SKM-1 treated with dmso at 0.1 percent for 144 hours (cell line): ENCODE measurements around the gene BMX.

Experiments used
- DNase-seq: peaks from one replicate; lab custom pipeline; 2025; ENCODE audit not compliant: unreplicated experiment; lab: John Stamatoyannopoulos, UW

Gene BMX

DNA sequence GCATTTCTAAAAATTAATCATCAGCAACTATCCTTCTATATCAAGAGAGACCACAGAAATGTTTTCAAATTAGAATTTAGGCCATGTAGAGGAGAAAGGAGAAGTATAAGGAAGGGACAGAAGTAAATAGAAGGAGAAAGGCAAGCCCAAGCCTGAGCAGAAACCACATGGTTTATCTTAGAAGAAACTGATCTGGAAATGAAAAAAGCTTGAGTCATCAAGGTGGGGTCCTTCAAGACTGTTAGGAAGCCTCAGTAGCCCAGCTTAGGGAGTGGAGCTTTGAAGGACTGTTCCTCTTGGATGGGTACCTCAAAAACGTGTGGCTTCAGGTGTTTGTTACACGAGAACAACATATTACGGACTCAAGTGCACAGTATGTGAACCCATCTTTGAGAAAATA, 4.5 kb downstream of the BMX start:
- DNase-seq, result no peak

DNA sequence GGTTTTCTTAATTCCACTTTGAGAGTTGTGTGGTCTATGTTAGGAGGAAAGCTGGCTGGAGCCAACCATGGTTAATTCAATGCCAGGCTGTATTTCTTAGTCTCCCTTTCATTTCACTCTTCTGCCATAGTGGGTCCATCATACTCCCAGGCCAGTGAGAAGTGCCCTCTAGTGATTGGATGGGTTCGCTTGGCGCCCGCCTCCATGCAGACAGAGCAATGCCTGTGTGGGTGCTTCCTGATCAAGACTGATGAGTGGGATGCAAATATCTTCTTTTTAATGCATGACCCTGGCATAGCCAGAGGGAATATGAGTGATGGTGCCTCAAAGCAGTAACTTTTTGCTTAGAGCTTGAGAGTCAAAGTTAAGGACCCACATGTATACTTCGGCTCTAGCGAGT, 6.4 kb downstream of the BMX start:
- DNase-seq, result no peak

DNA sequence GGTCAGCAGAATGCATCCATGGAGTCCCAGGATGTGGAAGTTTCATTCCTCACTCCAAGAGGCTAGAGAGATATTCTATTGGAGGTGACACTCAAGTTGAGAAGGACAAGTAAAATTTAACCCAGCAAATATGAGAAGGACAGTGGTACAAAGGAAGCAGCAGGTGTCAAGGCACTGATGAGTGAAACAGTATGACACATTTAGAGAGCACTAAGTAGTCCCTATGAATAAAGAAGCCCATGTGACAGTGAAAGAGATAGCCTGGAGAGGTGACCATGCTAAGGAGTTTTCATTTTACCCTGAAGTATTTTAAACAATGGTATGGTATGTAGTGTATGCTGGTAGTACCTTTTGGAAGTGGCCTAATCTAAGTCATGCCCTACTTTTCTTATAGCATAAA, 9.2 kb downstream of the BMX start:
- DNase-seq, result no peak

DNA sequence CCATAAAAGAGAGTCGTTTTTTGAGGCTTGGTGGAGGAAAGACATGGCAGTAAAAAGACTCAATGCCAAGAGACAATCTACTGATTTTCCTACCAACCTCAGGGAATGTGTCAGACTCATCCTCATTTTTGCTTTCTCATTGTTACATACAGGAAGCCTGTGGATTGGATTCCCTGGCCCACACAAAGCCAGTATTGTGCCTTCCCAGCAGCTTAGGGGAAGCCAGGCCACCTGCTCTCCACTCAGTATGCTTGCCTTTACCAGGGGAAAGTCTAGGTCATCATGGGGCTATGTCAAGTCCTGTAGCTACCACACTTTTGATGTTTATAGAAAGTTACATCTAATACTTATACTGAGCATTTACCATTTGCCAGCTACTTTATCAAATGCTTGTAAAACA, 11.0 kb downstream of the BMX start:
- DNase-seq, result no peak

DNA sequence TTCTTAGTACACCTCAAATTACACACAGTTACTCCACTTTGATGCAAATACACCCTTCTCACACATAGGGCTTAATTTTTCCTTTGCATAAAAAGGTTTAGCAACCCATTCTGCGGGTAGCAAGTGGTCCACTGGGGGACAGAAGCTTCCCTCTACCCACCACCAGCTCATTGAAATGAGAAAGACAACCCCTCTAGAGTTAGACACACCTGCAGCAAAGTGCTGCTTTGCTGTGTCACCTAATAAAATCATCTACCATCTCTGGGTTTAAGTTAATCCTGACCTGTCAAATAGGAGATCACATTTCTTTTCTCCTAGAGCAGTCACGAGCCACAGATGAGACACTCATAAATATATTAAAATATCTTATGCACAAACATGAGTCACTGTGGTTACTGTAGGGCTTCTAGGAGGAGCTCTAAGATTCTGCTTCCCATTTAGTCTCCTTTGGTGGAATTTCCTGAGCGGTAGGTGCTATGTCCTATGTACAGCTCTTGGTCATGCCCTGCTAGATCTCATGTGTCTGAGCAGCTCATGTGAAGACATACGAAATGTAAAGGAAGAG, 11.9 kb downstream of the BMX start:
- no peak for DNase-seq

DNA sequence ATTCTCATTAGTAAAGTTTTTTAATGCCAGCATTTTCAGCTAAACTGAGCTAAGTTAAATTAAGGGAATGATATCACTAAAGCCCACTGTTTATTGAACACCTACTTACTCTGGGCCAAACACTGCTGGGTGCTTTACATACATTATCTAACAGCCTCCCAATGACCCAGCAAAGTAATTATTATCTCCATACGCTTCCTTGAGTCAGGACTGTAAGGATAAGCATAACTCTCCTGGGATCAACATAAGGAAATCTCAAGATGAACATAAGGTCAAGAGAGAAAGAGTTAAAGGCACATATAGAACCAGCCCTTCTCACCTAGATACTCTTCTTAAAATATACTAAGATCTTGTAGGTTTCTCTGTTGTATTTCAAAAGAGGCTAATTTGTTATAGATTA, 13.7 kb downstream of the BMX start:
- no peak for DNase-seq

DNA sequence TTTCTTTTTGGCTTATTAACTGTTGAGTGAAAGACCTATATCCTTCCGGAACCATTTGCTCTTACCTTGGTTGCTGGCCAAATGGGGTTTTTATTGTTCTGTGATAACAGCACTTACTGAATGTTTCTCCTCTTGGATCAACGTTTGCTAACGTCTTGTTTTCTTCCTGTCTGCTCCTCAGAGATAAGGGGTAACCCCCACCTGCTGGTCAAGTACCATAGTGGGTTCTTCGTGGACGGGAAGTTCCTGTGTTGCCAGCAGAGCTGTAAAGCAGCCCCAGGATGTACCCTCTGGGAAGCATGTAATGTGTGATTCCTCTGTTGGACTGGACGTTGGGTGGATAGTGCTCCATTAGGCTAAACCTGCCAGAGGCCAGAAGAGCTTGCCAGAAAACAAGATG, 15.3 kb downstream of the BMX start:
- DNase-seq, result no peak

DNA sequence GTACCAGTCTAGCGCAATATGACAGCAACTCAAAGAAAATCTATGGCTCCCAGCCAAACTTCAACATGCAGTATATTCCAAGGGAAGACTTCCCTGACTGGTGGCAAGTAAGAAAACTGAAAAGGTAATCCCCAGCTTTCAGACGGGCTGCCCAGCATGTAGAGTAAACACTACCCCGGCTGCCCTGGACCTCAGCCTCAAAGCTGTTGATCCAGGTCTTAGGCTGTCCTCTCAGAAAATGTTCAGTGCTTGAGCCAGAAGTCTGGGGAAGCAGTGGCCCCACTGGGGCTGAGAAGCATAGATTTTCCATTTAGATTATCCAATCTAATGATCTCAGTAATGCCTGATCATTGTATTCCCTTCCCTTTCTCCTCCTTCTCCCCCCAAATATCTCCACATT, 21.9 kb downstream of the BMX start:
- no peak for DNase-seq

DNA sequence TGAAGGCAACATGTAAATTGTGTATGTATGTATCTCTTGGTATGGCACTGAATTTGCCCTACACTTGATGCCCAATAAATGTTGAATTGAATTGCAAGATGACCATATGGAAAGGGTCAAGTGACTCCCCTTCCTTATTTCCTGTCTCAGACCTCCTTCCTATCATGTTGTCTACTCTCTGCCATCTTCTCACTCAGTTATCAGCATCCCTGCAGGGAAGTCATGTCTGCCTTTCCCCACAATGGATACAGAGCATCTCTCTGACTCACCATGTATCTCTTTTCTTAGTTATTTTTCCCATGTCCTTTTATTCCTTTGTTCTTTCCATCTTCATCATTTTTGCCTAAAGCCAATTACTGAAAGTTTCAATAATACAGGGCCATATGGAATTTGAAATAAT, 22.5 kb downstream of the BMX start:
- no peak for DNase-seq

DNA sequence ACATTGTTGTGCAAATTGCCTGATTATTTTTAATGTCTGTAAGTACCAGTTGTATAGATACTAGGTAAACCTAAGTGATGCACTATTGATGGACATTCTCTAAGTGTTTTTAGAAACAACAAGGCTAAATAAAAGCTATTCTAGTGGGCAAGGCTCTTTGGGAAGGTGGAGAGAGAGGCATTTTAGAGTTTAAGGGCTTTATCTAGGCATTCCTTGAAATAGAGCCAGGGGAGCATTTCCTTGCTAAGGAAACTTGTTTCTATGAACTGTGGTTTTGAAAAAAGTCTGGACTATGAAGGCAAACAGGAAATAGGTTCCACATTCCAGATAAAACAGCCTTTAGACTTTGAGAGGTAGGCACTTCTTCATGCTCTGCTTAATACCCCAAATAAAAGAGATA, 23.8 kb downstream of the BMX start:
- DNase-seq, result no peak

DNA sequence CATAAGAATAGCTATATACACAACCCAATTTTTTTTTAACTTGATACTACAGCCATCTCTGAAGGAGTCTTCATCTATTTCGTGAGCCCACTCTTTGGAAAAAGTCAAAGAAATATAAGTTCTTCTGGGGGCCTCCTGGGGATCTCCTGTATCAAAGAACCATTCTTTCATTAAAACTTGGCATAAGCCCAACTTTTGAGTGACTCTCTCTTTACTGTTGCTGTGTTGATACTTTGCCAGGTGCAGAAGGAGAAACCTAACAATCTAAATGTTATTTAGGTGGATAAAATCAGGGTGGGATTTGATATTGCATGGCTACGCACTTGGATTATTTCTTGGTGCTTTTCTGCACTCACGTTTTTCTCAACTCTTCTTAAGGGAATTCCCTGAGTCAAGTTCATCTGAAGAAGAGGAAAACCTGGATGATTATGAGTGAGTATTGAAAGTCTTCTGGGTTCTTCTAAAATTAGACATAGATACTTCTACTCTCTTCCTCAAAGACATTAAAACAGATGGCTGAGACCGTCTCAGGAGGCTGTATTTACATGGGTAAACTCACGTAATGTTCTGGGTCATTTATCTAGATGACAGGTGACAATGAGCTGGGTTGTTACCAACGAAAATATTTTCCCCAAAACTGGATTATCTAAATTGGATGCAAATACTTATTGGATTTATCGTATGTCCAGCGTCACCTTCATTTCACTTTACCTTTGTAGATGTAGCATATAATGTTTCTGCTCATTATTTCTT, 25.2 kb downstream of the BMX start:
- DNase-seq, result no peak

DNA sequence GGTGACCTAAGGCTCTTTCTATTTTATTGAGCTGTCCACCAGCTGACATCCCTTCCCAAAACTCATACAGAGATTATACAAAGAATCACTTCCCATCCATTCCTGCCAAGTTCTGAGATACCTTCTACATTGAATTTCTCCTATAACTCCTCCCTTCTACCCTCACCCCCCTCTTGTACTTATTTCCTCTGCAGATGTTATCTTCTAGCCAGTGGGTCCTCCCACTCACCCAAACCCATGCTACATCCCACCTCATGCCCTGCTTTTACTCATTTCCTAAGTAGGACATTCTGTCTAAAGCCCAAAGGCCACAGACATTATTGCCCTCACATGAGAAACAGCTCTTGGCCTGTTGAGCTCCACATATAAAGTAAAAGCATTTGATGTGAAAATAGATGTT, 28.6 kb downstream of the BMX start:
- no peak for DNase-seq

DNA sequence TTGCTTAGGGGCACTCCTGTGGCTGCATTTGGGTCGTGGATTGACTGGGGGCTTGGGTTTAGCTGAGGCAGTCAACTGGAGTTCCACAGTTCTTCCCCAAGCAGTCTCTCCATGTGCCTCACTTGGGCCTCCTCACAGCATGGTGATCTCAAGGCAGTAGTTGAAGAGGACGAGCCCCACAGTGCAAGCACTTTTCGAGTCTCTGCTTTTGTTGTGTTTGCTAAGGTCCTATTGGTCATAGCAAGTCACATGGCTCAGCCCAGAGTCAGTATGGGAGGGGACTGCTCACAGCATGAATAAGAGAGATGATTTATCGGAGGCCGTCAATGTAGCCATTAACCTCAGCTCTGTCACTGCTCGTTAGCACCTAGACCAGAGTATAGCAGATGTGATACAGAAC, 29.7 kb downstream of the BMX start:
- no peak for DNase-seq

DNA sequence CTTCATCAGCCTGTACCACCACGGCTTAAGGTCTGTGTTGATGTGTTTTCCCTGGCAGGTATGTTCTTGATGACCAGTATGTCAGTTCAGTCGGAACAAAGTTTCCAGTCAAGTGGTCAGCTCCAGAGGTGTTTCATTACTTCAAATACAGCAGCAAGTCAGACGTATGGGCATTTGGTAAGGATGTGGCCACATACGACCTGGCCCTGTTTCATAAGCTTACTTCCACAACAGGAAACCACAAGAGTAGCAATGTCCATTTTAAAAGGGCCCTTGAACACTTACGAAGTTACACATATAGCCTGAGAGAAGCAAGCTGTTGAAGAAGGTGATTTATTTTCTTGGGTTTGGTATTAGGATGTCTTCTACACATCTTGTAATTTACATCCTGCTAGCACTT, 46.1 kb downstream of the BMX start:
- peak; percentile 64 for DNase-seq

DNA sequence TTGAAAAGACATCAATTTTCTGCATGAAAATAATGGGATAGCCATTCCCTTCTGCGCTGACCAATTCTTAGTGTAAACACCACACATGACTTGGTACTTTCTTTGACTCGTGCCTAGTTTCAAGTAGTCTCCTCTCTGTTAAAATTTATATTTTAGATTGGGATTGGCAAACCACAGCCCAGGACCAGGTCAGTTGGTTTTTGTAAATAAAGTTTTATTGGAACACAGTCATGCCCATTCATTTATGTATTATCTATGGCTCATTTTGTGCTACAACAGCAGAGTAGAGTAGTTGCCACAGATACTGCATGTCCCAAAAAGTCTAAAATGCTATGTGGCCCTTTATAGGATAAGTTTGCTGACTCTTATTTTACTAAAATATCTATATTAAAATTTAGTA, 46.7 kb downstream of the BMX start:
- DNase-seq, result no peak

DNA sequence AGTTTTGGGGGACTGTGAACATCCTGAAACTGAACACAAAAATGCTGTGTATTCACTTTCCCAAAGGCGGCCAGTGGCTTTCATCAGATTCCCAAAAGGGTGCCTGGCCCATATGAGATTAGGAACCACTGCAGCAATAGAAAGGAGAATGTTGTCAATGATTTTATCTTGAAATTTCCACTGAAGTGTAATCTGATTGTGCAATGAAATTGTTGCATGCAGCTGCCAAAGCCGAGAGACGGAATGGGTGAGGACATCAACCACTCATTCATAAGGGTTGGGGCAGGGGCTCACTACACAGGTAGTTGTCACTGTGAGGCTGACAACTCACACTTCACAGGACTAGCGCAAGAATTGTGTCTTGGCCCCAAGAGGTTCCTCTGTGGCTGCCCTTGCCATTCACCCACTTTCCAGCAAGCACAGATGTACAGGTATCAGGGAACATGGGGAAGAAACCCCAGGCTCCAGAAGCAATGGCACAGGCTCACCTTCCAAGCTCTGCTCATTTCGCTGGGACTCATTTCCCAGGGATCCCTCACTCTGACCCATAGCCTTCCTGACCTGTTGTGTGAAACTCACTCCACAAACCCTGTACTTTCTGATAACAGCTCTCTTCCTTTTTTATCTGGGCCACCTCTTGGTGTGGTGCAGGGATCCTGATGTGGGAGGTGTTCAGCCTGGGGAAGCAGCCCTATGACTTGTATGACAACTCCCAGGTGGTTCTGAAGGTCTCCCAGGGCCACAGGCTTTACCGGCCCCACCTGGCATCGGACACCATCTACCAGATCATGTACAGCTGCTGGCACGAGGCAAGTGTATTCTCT, 48.8 kb downstream of the BMX start:
- no peak for DNase-seq

DNA sequence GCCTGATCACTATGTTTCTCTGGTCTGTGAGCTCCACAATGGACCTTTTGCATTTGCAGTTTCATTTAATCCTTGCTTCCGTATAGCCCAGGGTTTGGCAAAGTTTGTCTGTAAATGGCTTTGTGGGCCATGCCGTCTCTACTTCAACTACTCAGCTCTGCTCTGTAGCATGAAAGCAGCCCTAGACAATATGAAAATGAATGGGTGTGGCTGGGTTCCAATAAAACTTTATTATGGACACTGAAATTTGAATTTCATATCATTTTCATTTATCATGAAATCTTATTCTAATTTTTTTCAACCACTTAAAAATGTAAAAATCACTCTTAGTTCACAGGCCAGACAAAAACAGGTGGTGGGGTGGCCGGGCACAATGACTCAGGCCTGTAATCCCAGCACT, 58.6 kb downstream of the BMX start:
- no peak for DNase-seq

DNA sequence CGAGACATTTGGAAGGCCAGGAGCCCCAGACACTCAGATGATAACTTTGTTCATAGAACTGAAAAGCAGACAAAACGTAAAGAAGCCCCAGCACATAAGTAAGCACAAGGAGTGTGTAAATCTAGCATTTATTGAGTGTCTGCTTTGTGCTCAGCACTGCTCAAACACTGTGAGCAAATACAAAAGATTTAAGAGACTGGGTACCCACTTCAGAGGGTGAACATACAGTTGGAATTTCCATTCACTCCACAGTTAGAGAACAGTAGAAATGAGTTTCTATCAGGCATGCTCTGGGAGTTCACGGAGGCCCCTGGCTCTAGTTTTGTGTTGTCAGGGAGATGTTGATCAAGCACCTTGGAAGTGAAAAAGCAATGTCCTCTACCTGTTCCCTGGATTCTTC, 60.3 kb downstream of the BMX start:
- no peak for DNase-seq

DNA sequence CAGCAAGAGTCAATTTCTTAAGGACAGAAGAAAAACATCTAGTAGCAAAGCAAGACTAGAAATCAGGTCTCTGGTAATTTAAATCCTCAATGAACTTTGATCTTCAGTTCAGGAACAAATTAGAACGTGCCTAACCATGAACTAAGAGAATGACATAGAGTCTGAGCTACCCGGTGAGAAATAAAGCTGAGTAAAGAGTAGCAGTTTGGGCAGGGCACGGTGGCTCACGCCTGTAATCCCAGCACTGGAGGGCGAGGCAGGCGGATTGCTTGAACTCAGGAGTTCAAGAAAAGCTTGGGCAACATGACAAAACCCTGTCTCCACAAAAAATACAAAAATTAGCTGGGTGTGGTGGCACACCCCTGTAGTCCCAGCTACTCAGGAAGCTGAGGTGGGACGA, 62.4 kb downstream of the BMX start:
- DNase-seq, result no peak

DNA sequence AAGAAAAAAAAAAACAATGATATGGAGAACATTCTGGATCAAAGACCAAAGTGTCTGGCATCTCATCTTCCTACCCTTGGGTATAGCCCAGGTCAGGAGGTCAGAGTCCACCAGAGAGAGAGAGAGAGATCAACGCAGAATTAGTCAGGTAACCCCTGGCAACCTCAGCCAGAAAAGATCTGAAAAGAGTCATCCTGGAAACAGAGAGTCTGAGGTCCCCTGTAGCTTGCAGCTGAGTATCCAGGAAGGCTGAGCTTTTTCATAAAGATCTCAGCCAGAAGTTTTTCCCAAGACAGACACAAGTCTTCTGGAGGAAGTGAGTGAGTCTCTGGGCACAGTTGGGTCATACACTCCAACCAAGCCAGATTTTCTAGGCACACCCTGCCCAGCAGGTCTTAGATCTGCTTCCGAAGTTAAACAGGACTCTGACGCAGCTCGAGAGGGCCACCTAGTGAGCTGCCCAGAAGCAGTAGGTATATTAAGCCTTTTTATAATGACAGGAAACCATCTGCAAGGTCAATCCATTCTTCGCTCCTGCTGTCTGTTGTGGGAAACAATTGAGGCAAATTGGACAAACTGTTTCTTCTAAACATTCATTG, 64.5 kb downstream of the BMX start:
- DNase-seq, result peak; percentile 42

DNA sequence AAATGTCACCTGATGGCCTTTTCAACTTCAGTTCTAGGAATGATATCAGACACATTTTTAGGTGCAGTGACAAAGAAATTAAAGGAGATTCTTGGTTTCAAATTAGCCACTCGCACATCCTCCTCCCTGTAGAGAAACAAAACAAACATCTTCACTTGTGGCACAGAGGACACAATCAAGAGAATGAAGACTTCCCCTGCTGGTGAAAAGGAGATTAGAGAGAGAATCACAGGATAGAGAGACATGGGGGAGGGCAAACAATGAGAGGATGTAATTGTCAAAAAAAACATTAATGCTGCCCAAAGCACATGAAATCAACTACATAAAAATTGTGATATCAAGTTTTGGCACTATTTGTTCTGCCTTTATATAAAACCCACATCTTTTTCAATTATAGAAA, 65.6 kb downstream of the BMX start:
- no peak for DNase-seq

DNA sequence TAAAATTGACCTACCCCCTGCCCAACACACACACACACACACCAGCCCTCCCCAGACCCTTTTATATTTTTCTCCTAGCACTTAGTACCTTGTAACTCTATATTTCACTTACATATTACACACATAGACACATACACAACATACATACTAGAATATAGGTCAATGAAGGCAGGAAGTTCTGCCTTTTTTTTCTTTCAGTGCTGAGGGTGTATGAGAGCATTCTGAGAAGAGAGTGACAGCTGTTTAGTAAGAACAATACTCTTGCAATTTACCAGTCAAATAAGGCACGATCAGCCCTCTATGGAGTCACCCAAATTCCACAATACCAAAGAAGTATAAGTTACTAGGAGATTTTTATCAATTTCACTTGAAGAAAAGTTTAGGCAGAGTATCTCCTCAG, 66.7 kb downstream of the BMX start:
- no peak for DNase-seq
